ENCODE measurements around the gene B3GALNT2. TPM values are rescaled to one million over a fixed set of nuclear protein-coding genes. Genes with fewer than 3 reads are reported as not detected.

Gene B3GALNT2
- total and polyA plus RNA-seq, 2 of the 8 experiments (the other 6 are each of a cell fraction or from before 2014, with no cell fraction given), result 15.4 to 39.4 TPM

GRCh38 chr1:235442788-235443429 is 61.3 kb downstream of the B3GALNT2 start:
- no peak overlapping the region for H2AFZ ChIP-seq (ENCODE audit: low read length)
- H3K4me1 ChIP-seq (replicated peaks in 1 of 4; ENCODE audit: control insufficient read depth in 3 of 4, insufficient read depth in 4 of 4, low read length in 3 of 4), result no peaks in the 10 kb centered on the region
- H3K23me2 ChIP-seq (ENCODE audit: low read depth, low read length), result no peaks in the 10 kb centered on the region
- H3K56ac ChIP-seq (replicated peaks; ENCODE audit: insufficient read length, low read depth, low read length), result no peak overlapping the region
- no peak overlapping the region for H3K23ac ChIP-seq (ENCODE audit: insufficient read length)
- H2BK120ac ChIP-seq (replicated peaks; ENCODE audit: low read depth, low read length), result no peak overlapping the region
- no peak overlapping the region for H2AK5ac ChIP-seq (ENCODE audit: low read depth, low read length)
- DNase-seq (ENCODE audit: low read depth in 1 of 2, low spot score in 2 of 2) (peak in 1 of 2 experiments; percentile 16), FAIRE-seq (no peak)
- no peaks in the 10 kb centered on the region for H3K79me2 ChIP-seq (ENCODE audit: control insufficient read depth in 1 of 2, insufficient read depth in 2 of 2, low read length in 2 of 2)
- no peak overlapping the region for H2BK5ac ChIP-seq (ENCODE audit: low read depth, low read length)
- no peak overlapping the region for H4K91ac ChIP-seq (replicated peaks; ENCODE audit: insufficient read length, low read length)
- peaks cover 7 to 54% (median 41%) of the 10 kb centered on the region in 4 experiments for H3K36me3 ChIP-seq (ENCODE audit: control insufficient read depth in 2 of 4, insufficient read depth in 4 of 4, low read length in 3 of 4)
- no peak overlapping the region for H3K4me3 ChIP-seq (ENCODE audit: extremely low read depth in 1 of 4, insufficient read depth in 2 of 4, low read depth in 3 of 4, low read length in 4 of 4)
- no peak overlapping the region for H3K14ac ChIP-seq (ENCODE audit: insufficient read length)
- H4K8ac ChIP-seq (ENCODE audit: extremely low read depth, insufficient read depth, low read length), result no peak overlapping the region
- no peak overlapping the region for H2BK20ac ChIP-seq (ENCODE audit: low read length)
- H3K27me3 ChIP-seq (replicated peaks in 1 of 4; ENCODE audit: control insufficient read depth in 3 of 4, extremely low read depth in 1 of 4, insufficient read depth in 3 of 4, low read length in 3 of 4), result no peaks in the 10 kb centered on the region
- H3K4me2 ChIP-seq (ENCODE audit: insufficient read depth in 1 of 2, low read depth in 2 of 2, low read length in 2 of 2), result no peak overlapping the region
- no peak overlapping the region for H3K18ac ChIP-seq (ENCODE audit: extremely low read depth, low read length)
- H3K4ac ChIP-seq (replicated peaks; ENCODE audit: insufficient read length, low read depth, low read length), result no peak overlapping the region
- no peak overlapping the region for H2BK12ac ChIP-seq (ENCODE audit: low read depth, low read length)
- no peaks in the 10 kb centered on the region for H3K9me3 ChIP-seq (ENCODE audit: insufficient read depth in 2 of 2, low read depth in 1 of 2, low read length in 1 of 2)
- H3K27ac ChIP-seq (ENCODE audit: low read depth, low read length), result no peak overlapping the region
- no peaks in the 10 kb centered on the region for H4K20me1 ChIP-seq (replicated peaks in 1 of 2; ENCODE audit: control insufficient read depth in 1 of 2, insufficient read depth in 2 of 2, low read length in 2 of 2)
- 89% methylated on average over 9 of the region's 9 CpGs; no CpG with 5 or more reads in 1 of the 2 experiments for WGBS, 2 experiments (ENCODE audit: extremely low coverage in 1 of 2, insufficient coverage in 1 of 2, insufficient read length in 1 of 2, insufficient replicate concordance in 2 of 2, low coverage in 1 of 2, low lambda C conversion rate in 2 of 2, missing lambda C conversion rate in 1 of 2)
- POLR2A ChIA-PET (ENCODE audit: partially characterized antibody), result interaction anchor here (1.4 kb wide), 1 partner anchor 9 kb away, joined by 4 read pairs; no protein-coding TSS in a partner anchor
- TF ChIP-seq TAF1 (IDR thresholded peaks at IDR 0.05; ENCODE audit: low read depth, low read length) (no peak), RBBP5 (IDR thresholded peaks at IDR 0.05; ENCODE audit: borderline replicate concordance, low read depth, low read length) (no peak), MAFK (IDR thresholded peaks at IDR 0.05; ENCODE audit: low read depth, low read length) (no peak), KDM5A (IDR thresholded peaks at IDR 0.05; ENCODE audit: low read length) (no peak), GTF2F1 (IDR thresholded peaks at IDR 0.05; ENCODE audit: borderline replicate concordance, low read depth, low read length) (no peak)
- H3K9ac ChIP-seq (replicated peaks in 1 of 4; ENCODE audit: extremely low read depth in 1 of 4, low read depth in 3 of 4, low read length in 3 of 4), result no peak overlapping the region
- H3K79me1 ChIP-seq (ENCODE audit: low read depth, low read length), result no peaks in the 10 kb centered on the region
- H4K5ac ChIP-seq (ENCODE audit: insufficient read length, low read depth, low read length), result no peak overlapping the region
- H2BK15ac ChIP-seq (ENCODE audit: low read length), result no peak overlapping the region
- CTCF ChIA-PET (ENCODE audit: partially characterized antibody), result interaction anchor here (0.6 to 1.1 kb wide), 3 partner anchors 11 to 439 kb away, joined by 3 read pairs; no protein-coding TSS in a partner anchor

Data from H1 (cell line).